Stimulated activated CD4-positive, alpha-beta T cell treated with anti-CD3 and anti-CD28 coated beads, Interleukin-4, amount 100 ng/mL, for 1 hour (primary cell): ENCODE results near the gene AIF1L.

Experiments used
- DNase-seq: peaks from one replicate; pipeline ENCODE4 v3.0.0-alpha.2; 2020

The AIF1L gene

DNA sequence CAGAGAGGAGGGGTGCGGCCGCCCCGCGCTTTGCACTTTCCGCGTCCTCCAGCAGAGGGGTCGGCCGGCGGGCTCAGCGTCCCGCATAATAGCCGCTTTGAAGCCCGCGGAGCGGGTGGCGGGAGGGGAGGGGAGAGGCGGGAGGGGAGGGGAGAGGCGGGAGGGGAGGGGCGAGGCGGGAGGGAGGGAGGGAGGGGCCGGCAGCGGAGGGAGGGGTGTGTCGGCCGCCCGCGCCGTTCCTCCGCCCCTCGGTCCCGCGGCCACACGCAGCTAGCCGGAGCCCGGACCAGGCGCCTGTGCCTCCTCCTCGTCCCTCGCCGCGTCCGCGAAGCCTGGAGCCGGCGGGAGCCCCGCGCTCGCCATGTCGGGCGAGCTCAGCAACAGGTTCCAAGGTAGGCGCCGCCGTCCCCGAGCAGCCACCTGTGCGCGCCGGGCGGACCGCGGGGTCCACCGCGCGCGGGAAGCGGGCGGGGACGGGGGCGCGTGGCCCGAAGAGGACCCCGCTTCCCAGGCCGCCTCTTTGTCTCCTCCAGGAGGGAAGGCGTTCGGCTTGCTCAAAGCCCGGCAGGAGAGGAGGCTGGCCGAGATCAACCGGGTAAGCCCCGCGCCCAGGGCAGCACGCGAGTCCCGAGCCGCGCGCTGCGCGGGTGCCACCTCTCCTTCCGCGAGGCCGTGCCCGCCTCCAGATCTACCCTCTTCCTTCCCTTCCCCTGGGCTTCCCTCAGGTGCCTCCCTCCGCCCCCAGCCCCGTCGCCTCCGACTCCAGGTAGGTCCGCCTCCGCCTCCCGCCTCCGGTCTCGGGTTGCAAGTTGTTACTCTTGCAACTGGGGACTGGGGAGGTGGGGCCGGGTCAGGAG is at the start of gene AIF1L:
TSS of gene AIF1L (plus strand) at position 263 of the 857 bp plus-strand sequence. CDS start at position 362, 99 bp downstream.
- DNase-seq, result peak; percentile 34

DNA sequence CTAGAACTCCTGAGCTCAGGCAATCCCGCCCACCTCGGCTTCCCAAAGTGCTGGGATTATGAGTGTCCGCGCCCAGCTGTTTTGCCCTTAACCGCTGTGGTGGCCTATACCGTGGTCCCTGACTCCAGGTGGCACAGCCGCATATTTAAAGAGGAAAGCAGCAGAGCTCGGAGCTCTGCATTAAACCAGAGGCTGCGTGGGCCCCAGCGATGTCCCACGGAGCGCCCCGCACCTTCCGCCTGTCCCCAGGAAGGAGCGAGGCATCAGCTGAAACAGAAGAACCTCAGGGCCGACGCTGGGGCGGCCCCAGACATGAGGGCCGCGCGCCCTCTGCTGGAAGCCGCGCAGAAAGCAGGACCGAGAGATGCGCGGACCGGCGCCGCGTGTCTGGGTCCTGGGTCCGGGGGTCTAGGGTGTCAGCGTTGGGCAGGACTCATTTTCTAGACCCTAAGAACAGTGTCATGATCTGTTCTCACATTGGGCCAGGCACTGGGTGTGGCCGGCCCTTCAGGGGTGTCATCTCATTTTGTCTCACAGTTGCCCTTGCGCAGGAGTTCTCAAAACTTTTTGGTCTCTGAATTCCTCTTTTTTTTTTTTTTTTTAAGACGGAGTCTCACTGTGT is 49.6 kb upstream of the AIF1L start:
- DNase-seq, result peak; percentile 78

DNA sequence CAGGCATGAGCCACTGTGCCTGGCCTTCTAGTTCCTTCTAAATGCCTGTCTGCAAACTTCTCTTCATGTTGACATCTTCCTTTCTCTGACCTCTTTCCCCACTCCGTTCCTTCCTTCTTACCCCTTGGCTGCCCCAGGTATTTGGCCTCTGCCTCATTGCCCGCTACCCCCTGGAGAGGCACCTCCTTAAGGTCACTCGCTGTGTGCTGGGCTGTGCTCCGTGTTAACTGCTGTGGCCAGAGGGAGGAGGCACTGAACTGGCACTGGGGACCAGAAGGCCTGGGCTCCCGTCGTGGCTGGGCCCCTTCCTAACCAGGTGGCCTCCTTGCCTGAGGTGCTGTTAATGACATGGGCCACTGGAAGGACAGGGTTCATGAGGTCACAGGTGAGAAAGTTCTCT is 48.0 kb upstream of the AIF1L start:
- DNase-seq, result no peak

DNA sequence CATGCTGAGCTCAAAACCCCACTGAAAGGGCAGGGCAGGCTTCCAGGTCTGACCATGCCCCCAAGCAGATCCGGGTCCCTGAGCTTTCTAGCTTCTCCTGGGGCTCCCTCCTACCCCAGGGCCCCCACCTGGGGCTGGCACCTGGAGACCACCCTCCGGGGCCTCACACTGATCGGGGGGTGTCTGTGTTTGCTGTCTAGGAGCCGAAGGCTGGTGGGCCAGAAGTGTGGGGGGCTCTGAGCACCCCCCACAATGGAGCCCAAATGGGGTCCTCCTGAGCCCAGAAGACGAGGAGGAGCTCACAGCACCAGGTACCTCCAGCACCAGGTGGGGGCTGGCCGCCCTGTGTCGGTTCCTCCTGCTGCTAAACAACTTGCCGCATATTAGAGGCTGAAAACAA is 47.5 kb upstream of the AIF1L start:
- DNase-seq, result no peak

DNA sequence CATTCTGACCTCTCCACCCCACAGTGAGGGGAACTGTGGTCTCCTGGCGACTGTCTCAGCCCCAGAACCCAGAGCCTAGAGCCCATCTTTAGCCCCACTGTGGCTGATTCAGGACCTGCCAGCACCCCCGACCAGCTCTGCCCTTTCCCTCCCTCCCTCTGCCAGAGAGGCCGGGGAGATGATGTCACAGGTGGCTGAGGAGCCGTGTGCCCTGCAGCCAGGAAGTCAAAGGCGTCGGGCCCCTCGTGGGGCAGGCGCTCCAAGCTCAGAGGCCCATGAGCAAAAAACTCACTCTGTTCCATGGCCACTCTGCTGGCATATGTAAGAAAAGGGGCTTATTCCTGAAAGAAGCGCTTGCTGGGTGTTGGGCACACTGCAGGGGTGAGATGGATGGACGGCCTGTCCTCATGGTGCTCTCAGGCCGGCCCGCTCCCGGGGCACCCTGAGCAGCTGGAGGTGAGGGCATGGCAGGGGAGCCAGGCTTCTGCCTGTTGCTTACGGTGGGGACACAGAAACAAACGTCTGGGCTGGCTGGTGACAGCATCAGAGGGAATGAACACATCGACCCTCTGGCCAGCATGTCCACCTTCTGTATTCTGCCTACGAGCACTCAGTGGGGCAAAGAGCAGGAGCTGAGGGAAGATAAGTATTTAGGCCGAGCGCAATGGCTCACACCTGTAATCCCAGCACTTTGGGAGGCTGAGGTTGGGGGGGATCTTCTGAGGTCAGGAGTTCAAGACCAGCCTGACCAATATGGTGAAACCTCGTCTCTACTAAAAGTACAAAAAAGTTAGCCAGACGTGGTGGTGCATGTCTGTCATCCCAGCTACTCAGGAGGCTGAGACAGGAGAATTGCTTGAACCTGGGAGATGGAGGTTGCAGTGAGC is 46.3 kb upstream of the AIF1L start:
- DNase-seq, result no peak

DNA sequence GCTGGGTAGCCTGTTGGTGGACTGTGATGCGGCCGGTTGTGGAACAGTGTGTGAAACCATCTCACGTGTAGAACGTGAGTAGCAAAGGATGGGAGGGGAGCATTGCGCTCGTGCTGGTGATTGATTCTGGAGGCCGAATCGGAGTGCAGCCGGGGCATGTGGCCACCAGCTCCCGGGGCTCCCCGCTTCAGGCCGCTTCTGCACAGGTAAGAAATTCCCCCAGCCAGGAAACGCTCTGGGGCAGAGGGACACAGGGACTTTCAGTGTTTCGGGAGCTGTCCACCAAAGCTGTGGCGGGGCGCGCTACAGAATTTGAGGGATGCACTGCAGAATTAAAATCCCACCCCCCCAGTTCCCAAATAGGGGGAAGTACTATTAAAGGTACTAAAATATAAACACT is 45.5 kb upstream of the AIF1L start:
- no peak for DNase-seq

DNA sequence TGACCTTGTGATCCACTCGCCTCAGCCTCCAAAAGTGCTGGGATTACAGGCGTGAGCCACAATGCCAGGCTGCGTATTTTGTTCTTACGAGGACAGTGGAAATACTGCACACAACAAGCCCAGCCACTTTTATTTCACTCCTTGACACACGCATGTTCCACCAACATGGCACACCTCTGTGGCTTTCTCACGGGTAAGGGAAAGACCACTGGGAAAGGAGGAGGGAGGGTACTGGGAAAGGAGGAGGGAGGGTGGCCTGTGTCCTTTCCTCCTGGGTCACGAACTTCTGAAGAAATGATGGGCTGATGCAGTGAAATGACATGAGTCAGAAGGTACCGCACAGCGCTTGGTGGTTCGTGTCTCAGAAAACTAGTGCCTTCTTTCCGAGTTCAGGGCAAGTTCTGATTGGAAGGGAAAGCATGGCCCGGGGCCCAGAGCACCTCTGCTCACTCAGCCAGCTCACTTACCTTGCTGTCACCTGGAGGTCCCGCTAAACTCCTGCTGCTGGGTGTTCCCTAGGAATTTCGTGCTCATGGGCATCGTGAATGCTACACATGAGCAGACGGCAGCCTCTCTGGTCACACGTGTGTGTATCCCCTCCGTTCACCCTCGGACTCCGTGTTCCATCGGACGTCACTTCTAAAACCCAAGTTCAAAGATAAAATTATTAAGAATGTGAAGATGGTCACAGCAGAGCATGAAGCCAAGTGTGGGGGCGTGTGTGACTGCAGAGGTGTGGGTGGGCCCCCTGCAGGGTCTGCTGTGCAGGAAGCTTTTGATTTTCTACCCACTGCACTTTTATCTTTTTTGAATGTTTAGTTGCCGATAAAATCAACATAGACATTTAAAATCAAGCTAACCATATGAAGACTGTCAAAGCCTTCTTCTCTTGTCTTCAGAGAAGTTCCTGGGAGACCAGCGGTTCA is 44.5 kb upstream of the AIF1L start:
- no peak for DNase-seq

GRCh38 chr9:131053896-131054295 is 42.4 kb upstream of the AIF1L start:
- DNase-seq, result no peak

GRCh38 chr9:131056781-131057506 is 39.4 kb upstream of the AIF1L start:
- DNase-seq, result no peak

DNA sequence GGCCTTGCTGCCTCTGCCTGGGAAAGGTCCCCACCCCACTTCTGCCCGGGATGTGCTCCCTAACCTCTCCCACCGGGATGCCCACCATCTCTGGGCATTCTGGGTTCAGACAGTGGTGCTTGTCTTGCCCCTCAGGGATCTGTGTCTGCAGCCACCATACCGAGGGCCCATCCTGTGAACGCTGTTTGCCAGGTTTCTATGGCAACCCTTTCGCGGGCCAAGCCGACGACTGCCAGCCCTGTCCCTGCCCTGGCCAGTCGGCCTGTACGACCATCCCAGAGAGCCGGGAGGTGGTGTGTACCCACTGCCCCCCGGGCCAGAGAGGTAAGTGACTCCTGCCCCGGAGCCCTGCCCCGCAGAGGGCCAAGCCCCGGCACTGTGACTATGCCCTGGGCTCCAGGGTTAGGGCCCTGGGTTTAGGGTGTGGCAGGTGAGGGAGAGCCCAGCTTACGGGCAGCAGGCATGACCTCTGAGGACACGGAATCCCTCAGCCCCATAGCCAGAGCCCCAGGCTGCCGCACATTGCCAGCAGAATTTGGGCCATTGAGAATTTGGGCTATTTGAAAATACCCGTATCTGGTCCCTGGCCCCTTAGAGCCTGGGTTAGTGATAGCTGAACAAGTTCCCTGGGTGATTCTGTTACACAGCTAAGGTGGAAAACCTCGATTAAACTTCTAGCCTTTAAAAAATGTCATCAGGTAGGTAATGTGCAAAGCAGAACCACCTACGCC is 35.3 kb upstream of the AIF1L start:
- DNase-seq, result no peak

DNA sequence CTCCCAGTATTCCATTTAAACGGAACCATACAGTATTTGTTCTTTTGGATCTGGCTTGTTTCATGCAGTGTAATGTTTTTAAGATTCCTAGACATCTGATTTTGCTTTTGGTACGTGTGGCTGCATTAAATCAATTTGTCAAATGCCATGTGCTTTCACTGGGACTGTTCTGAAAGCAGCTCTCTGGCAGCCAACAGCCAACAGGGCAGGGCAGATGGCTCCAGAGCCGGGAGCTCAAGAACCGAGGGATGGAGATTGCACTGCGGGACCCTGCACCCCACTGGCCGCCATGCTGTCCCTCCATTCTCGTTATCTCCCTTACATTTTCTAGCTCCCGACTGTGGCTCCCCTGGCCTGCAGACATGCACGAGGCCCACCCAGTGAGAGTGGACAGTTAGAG is 33.4 kb upstream of the AIF1L start:
- no peak for DNase-seq

DNA sequence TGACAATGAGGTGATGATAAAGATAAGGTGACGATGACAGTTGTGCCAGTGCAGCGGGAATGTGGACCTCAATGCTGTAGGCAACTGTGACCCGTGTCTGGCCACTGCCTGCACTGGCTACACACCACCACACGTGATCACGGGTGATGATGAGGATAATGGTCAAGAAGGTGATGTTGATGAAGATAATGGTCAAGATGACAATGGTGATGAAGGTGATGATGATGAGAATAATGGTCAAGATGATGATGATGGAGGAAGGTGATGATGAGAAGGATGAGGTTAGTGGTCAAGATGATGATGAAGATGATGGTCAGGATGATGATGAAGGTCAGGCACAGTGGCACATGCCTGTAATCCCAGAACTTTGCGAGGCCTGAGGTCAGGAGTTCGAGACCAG is 30.7 kb upstream of the AIF1L start:
- DNase-seq, result no peak

GRCh38 chr9:131067625-131068024 is 28.7 kb upstream of the AIF1L start:
- no peak for DNase-seq

DNA sequence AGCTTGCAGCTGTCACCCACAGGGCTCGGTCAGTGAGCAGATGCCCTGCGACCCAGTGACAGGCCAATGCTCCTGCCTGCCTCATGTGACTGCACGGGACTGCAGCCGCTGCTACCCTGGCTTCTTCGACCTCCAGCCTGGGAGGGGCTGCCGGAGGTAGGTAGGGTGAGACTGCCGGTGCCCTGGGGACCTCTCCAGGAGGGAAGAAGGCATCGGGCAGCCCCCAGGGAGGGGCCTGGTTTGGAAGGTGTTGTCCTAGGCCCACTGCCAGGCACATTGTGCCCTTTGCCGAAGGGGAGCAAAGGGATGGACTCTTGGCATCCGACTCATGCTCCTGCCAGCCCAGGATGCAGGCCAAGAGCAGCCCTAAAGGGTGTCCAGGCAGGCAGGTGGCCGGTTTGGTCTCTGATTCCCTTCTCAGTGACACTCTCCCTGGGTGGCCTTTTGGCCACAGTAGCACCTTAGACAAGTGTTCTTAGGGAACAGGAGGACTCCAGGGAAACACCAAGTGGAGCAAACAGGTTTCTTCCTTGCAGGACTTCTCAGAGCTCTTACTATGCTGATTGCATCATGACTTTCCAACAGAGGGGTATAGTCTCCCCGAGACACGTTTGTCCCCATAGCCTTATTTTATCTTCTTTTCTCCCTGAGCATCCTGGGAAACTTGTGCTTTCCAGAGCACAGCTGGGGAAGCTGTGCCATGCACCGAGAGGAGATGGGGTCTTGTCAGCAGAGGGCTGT is 28.1 kb upstream of the AIF1L start:
- DNase-seq, result no peak

DNA sequence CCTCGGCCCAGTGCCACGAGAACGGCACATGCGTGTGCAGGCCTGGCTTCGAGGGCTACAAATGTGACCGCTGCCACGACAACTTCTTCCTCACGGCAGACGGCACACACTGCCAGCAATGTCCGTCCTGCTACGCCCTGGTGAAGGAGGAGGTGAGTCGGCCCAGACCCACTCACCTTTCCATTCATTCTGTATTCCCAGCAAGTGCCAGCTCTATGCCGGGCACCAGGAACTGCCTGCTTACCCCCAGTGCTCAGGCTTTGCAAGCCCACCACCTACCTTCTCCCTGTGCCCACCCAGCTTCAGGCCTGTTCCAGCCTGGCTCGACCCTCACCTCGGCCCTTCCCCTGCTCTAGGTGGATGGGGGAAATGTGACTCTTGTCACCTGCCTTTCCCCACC is 26.6 kb upstream of the AIF1L start:
- no peak for DNase-seq

GRCh38 chr9:131072107-131072870 is 24.0 kb upstream of the AIF1L start:
- DNase-seq, result no peak

DNA sequence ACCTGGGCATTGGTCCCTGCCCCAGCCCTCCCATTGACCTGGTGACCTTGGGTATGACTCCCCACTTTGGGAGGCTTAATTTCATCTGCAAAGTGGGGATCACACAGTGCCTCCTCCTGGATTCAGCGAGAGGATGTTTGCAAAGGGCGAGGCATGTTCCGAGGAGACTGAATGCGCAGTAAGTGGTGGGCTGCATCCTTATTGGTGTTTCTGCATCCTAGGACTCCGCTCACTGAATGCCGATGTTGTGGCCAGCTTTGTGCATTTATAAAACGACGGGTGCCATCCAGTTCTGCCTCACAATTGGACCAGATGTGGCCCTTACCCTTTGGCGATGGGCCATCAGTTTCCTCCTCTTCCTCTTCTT is 23.5 kb upstream of the AIF1L start:
- DNase-seq, result no peak

DNA sequence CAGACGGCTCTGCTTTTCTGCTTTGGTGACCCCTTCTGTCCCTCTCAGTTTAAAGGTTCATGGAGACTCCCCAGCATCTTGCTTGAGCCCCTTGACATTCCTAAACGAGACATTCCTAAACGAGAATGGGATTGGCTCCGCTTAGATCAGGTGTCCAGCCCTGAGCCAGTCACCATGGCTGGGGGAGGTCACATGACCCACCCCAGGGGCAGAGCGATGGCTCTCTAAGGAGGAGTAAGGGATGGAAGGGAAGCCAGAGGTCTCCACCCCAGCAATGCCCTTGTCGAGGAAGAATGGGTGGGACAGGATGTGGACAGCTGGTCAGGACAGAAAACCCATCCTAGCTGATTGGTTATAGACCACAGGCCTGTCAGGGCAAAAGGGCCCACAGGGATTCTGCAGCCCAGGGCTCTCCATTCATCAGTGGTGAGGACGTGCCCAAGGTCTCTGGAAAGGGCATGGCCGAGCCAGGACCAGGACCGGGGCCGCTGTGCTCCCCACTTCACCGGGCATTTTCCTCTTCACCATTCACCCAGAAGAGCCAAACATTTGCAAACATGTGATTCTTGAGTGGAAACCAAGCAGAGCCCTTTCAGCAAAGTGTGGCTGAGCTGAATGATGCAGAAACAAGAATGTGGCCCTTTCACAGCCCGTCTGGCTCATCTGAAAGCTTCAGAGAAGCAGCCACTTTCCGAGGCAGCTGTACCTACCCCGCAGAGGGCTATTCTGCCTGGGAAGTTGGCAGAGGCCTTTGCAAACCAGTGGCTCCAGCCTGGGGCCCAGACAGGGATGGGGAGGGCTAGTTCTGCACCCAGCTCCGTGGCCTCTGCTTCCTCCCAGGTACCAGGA is 19.8 kb upstream of the AIF1L start:
- DNase-seq, result no peak
